HG03460 (cell line): Measurements from ENCODE around the gene PDE2A.

Source experiments
- ATAC-seq: cut with Tn5 transposase; IDR thresholded peaks from one replicate; pipeline ENCODE4 v1.9.1; 2021; ENCODE audit not compliant: unreplicated experiment

PDE2A gene

GRCh38 chr11:72637926-72638325, 36.3 kb downstream of the PDE2A start:
- ATAC-seq = no peak

- ATAC-seq = no peak
These were observed 37.0 kb downstream of the PDE2A start for GRCh38 chr11:72637198-72637597.

GRCh38 chr11:72636376-72636775, 37.8 kb downstream of the PDE2A start:
- ATAC-seq = no peak

GRCh38 chr11:72635933-72636332, 38.3 kb downstream of the PDE2A start:
- no peak for ATAC-seq

GRCh38 chr11:72635309-72635915, 38.8 kb downstream of the PDE2A start:
- no peak for ATAC-seq

- no peak for ATAC-seq
These were observed 39.6 kb downstream of the PDE2A start for GRCh38 chr11:72634472-72635095.

GRCh38 chr11:72634016-72634415, 40.2 kb downstream of the PDE2A start:
- no peak for ATAC-seq

GRCh38 chr11:72633068-72633467, 41.2 kb downstream of the PDE2A start:
- ATAC-seq = no peak

GRCh38 chr11:72631806-72632731, 42.2 kb downstream of the PDE2A start:
- ATAC-seq = no peak

- no peak for ATAC-seq
These were observed 43.9 kb downstream of the PDE2A start for GRCh38 chr11:72630104-72630852.

GRCh38 chr11:72629266-72629665, 45.0 kb downstream of the PDE2A start:
- no peak for ATAC-seq

GRCh38 chr11:72627594-72628281, 46.5 kb downstream of the PDE2A start:
- no peak for ATAC-seq

GRCh38 chr11:72626414-72626936, 47.7 kb downstream of the PDE2A start:
- no peak for ATAC-seq

- no peak for ATAC-seq
These were observed 48.4 kb downstream of the PDE2A start for GRCh38 chr11:72625691-72626413.

GRCh38 chr11:72624496-72625201, 49.6 kb downstream of the PDE2A start:
- no peak for ATAC-seq

- ATAC-seq = no peak
These were observed 51.2 kb downstream of the PDE2A start for GRCh38 chr11:72623052-72623451.

- no peak for ATAC-seq
These were observed 53.1 kb downstream of the PDE2A start for GRCh38 chr11:72621008-72621610.

- ATAC-seq = no peak
These were observed 55.4 kb downstream of the PDE2A start for GRCh38 chr11:72618803-72619202.
